Activated T-cell treated with anti-CD3 and anti-CD28 coated beads for 1 hour (primary cell): ENCODE measurements around the gene HMGB1.
A peak's percentile ranks its signal among the peaks of the same experiment; 100 is the strongest.

Source experiments
- DNase-seq: peaks from one replicate; pipeline ENCODE4 v3.0.0-alpha.2; 2020; ENCODE audit warnings: low read depth

HMGB1 gene

DNA sequence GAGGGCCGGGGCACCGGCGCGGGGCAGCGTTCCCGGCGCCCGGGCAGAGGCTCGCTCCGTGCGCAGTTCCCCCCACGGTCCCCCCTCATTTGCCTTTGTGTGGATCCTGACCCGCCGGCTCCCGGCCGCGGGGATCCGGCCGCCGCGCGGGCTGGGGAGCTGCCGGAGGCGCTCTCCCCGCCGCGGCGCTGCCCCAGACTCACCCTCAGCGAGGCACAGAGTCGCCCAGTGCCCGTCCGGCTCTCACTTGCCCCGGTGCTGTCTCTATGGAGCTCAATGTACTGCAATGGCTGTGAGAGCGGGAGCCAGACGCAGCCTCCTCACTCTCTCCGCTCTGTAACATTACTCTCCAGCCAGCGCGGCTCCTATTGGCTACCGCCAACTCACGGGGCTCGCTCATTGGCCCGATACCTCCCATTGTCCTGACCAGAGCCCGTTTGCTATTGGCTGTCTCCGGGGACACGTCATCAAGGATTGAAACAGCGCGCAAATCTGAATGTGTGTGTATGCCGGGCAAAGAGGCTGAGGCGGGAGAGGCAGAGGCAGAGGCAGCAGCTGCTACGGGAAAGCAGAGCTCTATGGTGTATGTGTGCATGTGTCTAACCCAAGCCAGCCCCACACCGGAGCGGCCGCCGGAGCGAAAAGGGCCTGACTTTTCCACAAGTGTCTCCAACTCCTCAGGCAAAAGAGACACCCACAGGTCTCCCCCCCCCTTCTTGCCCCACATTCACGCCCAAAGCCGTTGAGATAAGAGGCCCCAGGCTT lies at the start of gene HMGB1:
TSS of gene HMGB1 (minus strand) at position 344 of the 765 bp plus-strand sequence. CDS start 2,256 bp downstream, outside the sequence.
- peak; percentile 88 for DNase-seq

- no peak for DNase-seq
Observed at GRCh38 chr13:30510811-30511371, 45.2 kb upstream of the HMGB1 start.

DNA sequence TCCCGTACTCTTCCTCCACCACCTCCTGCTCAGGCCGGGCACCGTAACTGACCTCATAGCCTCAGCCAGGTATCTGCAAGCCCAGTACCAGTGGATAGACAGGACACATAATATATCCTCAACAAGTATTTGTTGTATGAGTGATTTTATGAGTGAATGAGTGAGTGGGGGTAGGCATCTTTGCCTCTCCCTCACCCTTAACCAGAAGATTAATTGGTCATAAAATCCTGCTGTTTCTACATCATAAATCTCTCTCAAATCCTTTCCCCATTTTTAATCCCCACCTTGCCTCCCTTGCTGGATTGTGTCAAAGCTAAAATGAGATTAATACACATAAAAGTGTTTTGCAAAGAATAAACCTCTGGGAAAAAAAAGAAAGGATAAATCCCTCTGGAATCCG lies 44.4 kb upstream of the HMGB1 start:
- DNase-seq, result no peak

GRCh38 chr13:30509254-30510050 lies 43.7 kb upstream of the HMGB1 start:
- DNase-seq, result no peak

- DNase-seq, result no peak
Observed at GRCh38 chr13:30504081-30504480, 38.3 kb upstream of the HMGB1 start.

DNA sequence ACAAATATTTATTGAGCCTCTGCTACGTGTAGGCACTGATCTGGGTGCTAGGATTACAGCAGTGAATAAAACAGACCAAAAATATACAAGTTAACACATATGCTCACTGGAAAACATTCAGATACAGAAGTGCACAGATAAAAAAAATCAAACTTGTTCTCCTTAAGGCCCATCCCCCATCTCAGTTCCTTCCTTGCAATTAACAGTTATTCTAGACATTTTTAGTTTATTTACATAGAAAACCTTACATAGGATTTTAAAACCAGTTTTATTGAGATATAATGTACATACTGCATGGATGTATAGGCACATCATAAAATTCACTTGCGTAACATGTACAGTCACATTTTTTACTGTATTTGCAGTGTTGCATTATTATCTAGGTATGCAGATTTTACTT lies 36.5 kb upstream of the HMGB1 start:
- DNase-seq, result no peak

GRCh38 chr13:30499338-30499737 lies 33.6 kb upstream of the HMGB1 start:
- no peak for DNase-seq

DNA sequence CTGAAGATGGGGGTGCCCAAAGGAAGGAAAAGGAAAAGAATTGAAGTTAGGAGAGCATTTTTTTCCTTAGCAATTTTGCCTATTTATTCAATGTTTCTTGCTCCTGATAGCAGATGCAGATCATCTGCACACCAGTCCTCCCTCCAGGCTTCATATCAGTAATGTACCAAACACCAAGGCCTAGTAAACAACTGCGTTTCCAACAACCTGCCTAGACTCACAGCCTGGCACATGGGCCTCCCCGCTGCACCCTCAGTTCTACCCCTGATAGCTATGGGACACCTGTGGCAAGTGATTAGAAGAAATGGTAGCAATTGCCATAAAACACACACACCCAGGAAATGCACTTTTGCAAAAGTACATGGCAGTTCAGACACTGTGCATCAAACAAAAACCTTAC lies 30.4 kb upstream of the HMGB1 start:
- no peak for DNase-seq

DNA sequence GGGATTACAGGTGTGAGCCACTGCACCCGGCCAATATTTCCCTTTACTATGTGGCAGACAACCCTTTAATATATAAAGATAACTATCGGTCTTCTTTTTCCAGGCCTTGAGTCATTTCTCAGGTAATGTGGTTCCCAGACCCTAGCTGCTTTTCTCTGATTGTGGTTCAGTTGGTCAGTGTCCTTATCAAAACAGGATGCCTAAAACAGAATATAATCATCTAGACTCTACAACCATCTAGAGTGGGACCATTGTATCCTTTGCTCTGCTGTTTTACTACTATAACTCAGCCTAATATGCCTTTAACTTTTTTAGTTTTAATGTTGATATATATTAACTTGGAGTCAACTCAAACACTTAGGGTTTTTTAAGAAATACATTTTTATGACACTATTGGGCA lies 30.0 kb upstream of the HMGB1 start:
- no peak for DNase-seq

DNA sequence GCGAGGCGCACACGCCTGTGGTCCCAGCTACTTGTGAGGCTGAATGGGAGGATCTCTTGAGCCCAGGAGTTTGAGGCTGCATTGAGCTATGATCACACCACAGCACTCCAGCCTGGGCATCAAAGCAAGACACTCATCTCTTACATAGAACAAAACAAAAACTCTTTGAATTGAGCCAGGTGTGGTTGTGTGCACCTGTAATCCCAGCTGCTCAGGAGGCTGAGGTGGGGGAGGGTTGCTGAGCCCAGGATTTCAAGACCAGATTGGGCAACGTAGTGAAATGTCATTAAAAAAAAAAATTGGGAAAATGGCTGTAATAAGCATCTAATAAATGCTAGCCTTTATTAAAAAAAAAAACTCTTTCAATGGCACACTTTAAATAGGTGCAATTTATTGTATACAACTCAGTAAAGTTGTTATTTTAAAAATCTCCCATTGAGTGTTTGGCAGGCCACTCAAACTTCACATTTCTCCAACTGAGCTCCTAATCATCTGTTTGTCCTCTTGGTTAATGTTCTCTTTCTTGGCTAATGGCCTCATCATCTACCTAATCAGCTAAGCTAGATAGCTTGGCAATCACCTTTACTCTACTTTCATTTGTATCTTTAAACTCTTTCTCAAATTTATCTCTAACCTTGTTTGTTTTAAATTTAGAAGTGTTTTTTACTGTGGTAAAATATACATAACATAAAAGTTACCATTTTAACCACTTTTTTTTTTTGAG lies 28.1 kb upstream of the HMGB1 start:
- no peak for DNase-seq

DNA sequence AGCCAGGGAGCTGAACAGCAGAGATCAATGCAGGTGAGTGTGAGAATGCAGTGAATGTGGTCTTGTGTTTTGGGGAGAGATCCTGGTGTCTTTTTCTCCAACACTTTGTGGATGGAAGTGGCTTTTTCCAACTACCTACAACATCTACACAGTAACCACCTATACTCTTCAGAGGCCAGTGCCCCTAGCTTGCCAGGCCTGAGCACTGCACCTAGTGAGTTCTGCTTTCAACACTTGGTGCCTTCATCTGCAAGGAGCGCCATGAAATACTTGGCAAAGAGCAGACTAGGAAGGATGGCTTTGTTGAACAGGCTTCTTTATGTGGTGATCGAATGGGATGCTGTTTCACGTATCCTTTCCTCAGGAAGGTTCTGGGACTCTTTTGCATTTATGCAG lies 21.3 kb upstream of the HMGB1 start:
- DNase-seq, result no peak

DNA sequence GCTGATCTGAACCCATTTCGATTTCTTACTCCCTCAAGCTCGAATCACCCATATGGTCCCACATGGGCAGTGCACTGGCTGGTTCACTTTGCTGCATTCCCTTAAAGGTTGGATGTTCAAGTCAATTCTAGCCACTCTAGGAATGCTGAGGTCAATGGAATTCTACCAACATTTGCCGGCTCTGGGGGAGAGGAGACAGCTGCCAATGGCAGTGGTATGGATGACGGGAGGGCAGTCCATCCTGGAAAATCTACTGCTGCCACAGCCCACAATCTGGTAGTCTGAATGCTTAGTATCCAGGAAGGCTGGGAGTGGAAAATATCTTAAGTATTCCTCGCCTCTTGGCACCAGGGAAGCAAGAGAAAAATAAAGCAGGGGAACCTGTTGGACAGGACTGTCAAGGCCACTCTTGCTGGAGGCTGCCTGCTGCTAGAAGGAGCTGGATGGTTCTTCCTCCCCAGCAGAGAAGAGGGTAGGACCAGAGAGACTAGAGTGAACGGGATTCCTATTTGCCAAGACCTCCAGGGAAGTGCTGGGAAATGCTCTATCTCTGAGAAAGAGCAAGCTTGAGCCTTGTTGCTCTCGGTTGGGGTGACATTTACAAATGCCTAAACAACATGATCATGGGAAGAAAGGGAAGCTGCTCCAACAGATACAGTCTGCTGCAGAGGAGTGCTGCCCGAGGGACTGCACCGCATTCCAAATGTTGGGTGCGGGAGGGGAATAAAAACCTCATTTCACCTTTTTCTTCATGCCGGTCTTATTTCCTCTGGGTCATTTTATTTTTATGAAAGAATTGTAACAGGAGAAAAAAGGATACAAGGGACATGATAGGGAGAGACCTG lies 20.7 kb upstream of the HMGB1 start:
- DNase-seq, result no peak

DNA sequence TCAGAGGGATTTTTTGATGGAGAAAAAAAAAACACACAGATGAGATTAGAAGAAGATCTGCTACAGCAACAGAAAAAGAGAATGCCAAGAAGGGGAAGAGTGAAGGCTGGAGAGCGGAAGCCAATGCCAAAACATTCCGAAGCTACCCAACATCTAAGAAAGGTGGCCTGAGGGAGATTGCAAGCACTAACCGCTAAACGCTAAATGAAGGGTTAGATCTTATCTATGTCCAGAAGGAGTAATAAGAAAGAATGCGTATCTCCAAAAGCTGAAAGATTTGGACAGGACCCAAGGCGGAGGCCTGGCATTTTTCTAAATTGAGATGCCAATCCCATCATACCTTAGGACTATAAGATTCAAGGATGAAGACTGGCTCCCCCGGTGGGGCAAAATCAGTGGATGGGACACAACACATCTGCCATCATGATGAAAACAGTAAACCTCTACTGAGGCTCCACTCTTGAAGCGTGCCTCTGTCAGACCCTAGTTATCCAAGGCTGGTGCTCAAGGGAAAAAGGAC lies 15.6 kb upstream of the HMGB1 start:
- no peak for DNase-seq

GRCh38 chr13:30480292-30480950 lies 14.7 kb upstream of the HMGB1 start:
- DNase-seq, result no peak

GRCh38 chr13:30479883-30480219 lies 14.1 kb upstream of the HMGB1 start:
- no peak for DNase-seq

DNA sequence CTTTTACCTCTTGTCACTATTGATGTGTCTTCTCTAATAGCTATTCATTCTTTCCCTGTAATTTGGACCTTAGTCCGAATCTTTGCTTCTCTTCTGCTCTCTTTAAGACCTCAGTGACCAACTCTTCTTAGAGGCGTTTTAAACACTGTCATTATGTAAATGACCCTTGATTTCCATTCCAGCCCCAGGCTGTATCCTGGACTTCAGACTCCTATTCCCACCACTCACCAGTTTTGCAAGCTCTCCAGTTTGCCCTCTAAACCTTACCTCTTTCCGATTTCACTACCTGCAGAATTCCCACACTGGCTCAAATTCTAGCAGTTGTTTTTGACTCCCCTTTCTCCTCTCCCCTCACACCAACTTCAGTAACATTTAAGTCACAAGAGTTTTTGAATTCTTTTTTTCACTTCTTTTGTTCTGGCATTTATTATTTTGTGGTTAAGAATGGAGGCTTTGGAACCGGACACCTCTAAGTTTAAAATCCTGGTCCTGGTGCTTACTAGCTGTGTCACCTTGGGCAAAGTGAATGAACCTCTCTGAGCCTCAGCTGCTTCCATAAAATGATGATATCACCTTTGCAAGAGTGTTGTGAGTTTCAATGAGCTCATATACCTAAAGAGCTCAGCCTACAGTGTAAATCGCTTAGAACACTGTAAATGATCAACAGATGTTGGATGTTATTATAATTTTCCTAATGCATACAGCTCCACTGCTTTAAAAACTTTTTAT lies 13.6 kb upstream of the HMGB1 start:
- no peak for DNase-seq

- no peak for DNase-seq
Observed at GRCh38 chr13:30477346-30478195, 11.8 kb upstream of the HMGB1 start.

- no peak for DNase-seq
Observed at GRCh38 chr13:30473675-30474074, 7.9 kb upstream of the HMGB1 start.

DNA sequence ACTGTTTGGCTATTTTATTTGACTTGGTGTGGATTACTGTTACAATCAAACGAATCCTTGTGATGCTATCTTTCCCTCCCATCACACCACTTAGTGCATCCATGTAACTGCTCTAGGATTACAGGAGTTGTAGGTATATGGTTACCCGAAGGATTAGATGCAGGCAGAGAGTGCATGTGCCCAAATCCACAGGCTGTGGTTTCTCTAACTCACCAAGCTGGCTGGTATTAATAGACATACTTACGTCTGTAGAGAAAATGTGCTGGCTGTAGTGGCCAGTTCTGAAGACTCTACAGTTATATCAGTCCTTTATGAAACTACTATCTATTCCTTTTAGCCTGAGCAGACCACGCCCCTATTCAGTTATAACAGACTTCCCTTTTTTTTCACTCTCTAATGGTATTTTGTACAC lies 1.1 kb upstream of the HMGB1 start:
- DNase-seq, result no peak
